VCaP (cell line): Measurements from ENCODE around the gene INSYN2B.

ENCODE experiments used
- H3K27ac ChIP-seq: fragments of 450-650 bp; 2 replicates; pipeline ENCODE4 v1.5.1; 2017
- CTCF ChIP-seq: fragments of 450-650 bp; conservative IDR thresholded peaks from 2 replicates; pipeline ENCODE4 v1.5.1; 2017; ENCODE audit warnings: mild to moderate bottlenecking, moderate library complexity

Gene INSYN2B

DNA sequence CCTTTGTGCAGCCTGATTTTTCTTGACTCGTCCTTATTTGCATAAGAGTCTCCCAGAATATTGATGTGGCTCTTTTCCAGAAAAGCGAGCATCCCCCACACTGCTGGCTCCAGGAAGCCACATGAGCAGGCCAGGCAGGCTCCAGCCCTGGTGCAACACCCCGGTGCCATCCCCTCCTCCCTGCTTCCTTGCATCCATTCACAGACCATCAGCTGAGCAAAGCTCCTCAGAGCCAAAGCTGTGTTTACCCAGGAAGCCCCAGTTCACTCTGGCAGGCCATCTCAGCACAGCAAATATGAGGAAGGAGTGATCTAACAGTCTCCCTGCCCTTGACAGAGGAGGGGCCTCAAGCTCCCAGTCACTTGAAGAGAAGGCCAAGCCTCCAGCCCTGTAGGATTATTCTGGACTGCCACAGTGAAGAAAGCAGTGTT lies 34.4 kb downstream of the INSYN2B start:
- peak overlapping the region; percentile 92 for H3K27ac ChIP-seq
- no peak for TF ChIP-seq CTCF

- no peak for TF ChIP-seq CTCF
- H3K27ac ChIP-seq, result peak overlapping the region; percentile 92
These were observed 35.2 kb downstream of the INSYN2B start for GRCh38 chr5:169944922-169945680.

- peak overlapping the region; percentile 92 for H3K27ac ChIP-seq
These were observed 36.2 kb downstream of the INSYN2B start for GRCh38 chr5:169944115-169944514.

DNA sequence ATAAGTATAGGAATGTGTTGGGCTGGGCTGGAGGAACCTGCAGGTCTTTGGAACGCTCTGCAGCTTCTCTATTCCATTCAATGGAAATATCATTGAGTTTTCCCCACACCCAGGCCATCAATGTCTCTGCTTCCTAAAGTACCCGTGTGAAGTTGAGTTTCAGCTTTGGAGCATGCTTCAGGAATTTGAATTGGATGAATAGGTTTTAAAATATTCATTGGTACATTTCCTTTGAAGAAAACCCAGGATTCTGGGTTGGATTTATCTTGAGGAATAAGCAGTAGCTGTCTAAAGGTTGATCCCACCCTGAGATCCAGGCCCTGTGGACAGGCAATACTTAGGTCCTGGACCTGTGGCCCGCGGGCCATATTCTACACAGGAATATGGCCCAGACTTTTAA lies 37.3 kb downstream of the INSYN2B start:
- TF ChIP-seq CTCF, result no peak
- no peak overlapping the region for H3K27ac ChIP-seq

More at GRCh38 chr5:169944115-169944514, 36.2 kb downstream of the INSYN2B start:
- TF ChIP-seq CTCF, result no peak

GRCh38 chr5:169942181-169942580 lies 38.1 kb downstream of the INSYN2B start:
- H3K27ac ChIP-seq, result no peak overlapping the region
- no peak for TF ChIP-seq CTCF

- no peak overlapping the region for H3K27ac ChIP-seq
- TF ChIP-seq CTCF, result no peak
These were observed 38.8 kb downstream of the INSYN2B start for GRCh38 chr5:169941542-169941941.

DNA sequence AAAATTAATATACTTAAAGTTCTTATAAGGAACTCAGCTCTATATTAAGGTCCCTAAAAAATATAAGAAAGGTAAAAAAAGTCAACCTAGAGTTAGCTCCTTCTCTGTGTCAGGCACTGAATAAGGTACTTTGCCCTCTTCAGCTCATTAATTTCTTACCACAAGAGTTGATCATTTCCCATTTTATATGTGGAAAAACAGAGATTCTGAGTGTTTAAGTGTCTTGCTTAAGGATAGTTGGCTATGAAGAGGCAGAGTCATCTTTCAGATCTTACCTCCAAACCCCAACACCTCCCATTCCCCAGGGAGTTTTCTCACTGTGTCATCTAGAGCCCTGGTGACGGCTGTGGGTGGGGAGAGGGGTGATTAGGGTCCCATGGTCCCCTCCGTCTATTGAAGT lies 40.6 kb downstream of the INSYN2B start:
- no peak for TF ChIP-seq CTCF
- peak overlapping the region; percentile 5; the same call in 1 of the 2 replicates for H3K27ac ChIP-seq
